MCF 10A (cell line): Measurements from ENCODE around the gene DERL3. TPM values are rescaled to one million over a fixed set of nuclear protein-coding genes. Genes with fewer than 3 reads are reported as not detected.

Experiments
- Bru-seq: library from RNA; stranded (reverse); fragments of 400-500 nt; gene quantifications from one replicate; lab custom pipeline; 2021; lab: Mats Ljungman, UMichigan
- BruChase-seq, 2 experiments: library from RNA; stranded (reverse); fragments of 400-500 nt; gene quantifications; one replicate each; lab custom pipeline; 2021; lab: Mats Ljungman, UMichigan
- BruUV-seq: library from RNA; stranded (reverse); fragments of 400-500 nt; replicated peaks from 2 replicates; lab custom pipeline; 2021; lab: Mats Ljungman, UMichigan
- CTCF ChIA-PET: fragments of 300-600 bp; sonication (Branson Sonifier 250); formaldehyde crosslinking; extraction: SDS; loops from one replicate; lab custom pipeline; 2021; ENCODE audit warnings: antibody characterized with exemption, inconsistent platforms; lab: Yijun Ruan, JAX
- POLR2A ChIA-PET: fragments of 300-600, 350-650 bp; sonication (Branson Sonifier 250); formaldehyde crosslinking; extraction: SDS; loops from one replicate; lab custom pipeline; 2020; ENCODE audit warnings: antibody characterized with exemption, inconsistent platforms; lab: Yijun Ruan, JAX
- DNase-seq: peaks from one replicate; pipeline ENCODE4 v3.0.0-alpha.2; 2018; ENCODE audit not compliant: unreplicated experiment
- H3K27ac Mint-ChIP-seq: one replicate; pipeline ENCODE4 v1.8.0; 2022; ENCODE audit warnings: mild to moderate bottlenecking, low read depth, mixed read lengths; ENCODE audit not compliant: unreplicated experiment
- H3K27me3 Mint-ChIP-seq: one replicate; pipeline ENCODE4 v1.8.0; 2022; ENCODE audit warnings: mixed read lengths; ENCODE audit not compliant: insufficient read depth, unreplicated experiment
- H3K36me3 Mint-ChIP-seq: one replicate; pipeline ENCODE4 v1.8.0; 2022; ENCODE audit warnings: mild to moderate bottlenecking, moderate library complexity, mixed read lengths; ENCODE audit not compliant: insufficient read depth, unreplicated experiment
- H3K4me1 Mint-ChIP-seq: one replicate; pipeline ENCODE4 v1.8.0; 2022; ENCODE audit warnings: mixed read lengths; ENCODE audit not compliant: insufficient read depth, unreplicated experiment
- H3K4me3 Mint-ChIP-seq: one replicate; pipeline ENCODE4 v1.8.0; 2022; ENCODE audit warnings: mild to moderate bottlenecking, moderate library complexity, mixed read lengths; ENCODE audit not compliant: unreplicated experiment
- H3K9me3 Mint-ChIP-seq: one replicate; pipeline ENCODE4 v1.8.0; 2022; ENCODE audit warnings: mixed read lengths; ENCODE audit not compliant: unreplicated experiment
- CTCF ChIP-seq: fragments of 200-600 bp; IDR thresholded peaks from one replicate; pipeline ENCODE4 v1.8.0; 2022; ENCODE audit warnings: antibody characterized with exemption, mild to moderate bottlenecking; ENCODE audit not compliant: unreplicated experiment
- intact Hi-C: fragments of 100-400 bp; cut with micrococcal nuclease; formaldehyde crosslinking; loops from 2 replicates; pipeline ENCODE4 v1.14.1; 2022
- long read RNA-seq: library from polyadenylated mRNA; stranded (forward); transcript quantifications from one replicate; pipeline ENCODE4 v2.0.0, GENCODE V29; 2022
- total RNA-seq: library from RNA; stranded (reverse); gene quantifications from 2 replicates; pipeline ENCODE4 v1.2.3, GENCODE V29; 2022

Gene DERL3
- total RNA-seq: not detected in 2 replicates
- Bru-seq, nascent RNA: not detected
- not detected for BruChase-seq, experiment 1, labeled RNA remaining after a 6-hour chase
- not detected for BruChase-seq, experiment 2, labeled RNA remaining after a 2-hour chase
- long read RNA-seq: 0 reads

DNA sequence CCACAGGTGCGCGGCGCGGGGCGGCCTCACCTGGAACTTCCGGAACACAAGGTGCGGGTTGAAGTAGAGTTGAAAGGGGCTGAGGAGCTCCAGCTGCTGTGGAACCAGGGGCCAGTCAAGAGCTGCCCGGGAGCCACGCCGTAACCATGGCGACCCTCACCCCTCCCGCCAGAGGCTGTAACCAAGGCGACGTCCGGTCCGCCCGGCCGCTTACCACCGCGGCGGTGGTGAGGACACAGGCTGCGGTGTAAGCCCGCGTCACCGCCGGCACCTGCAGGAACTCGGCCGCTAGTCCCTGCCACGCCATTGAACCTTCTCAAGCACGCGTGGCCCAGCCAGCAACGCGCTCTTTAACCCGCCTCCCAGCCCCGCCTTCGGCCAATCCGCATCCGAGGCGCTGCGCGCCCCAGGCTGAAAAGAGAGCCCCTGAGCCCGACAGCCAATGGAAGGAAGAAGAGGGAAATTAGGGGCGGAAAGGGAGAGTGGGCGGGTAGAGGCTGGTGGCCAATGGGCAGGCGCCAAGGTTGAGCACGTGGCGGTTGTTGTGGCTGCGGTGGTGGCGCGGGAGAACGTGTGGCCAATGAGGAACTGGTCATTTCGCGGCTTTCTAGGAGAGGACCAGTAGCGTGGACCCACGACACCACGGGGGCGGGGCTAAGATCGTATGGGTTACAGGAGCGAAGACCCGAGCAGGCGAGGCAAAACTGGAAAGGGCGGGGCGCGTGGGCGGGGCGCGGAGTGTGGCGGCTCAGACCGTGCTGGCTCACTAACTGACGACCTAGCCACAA is at the start of gene DERL3:
DERL3 (minus strand) TSS at position 326 of the 788 bp plus-strand sequence; CDS start at position 307, 19 bp downstream.
- ChIA-PET POLR2A (no interaction called here), CTCF (no interaction called here)
- Mint-ChIP-seq H3K9me3 (no peaks in the 10 kb centered on the region), H3K4me3 (no peak within 1 kb of the TSS), H3K36me3 (peaks cover 33% of the 10 kb centered on the region), H3K27me3 (no peaks in the 10 kb centered on the region), H3K4me1 (peaks cover 5% of the 10 kb centered on the region), H3K27ac (peak within 1 kb of the TSS; percentile 57)
- TF ChIP-seq CTCF: no peak
- DNase-seq: peak; percentile 30
- intact Hi-C loops: no loop called here
- no TSS peak for BruUV-seq

GRCh38 chr22:23884140-23884539 is 45.3 kb upstream of the DERL3 start:
- ChIA-PET POLR2A (no interaction called here), CTCF (interaction anchor here (2.3 kb wide), 1 partner anchor 10 kb away, joined by 11 read pairs; the partner anchor contains the start of gene MIF)
- TF ChIP-seq CTCF: no peak
- intact Hi-C loops: no loop called here
- Mint-ChIP-seq H3K4me1 (peaks cover 5% of the 10 kb centered on the region), H3K9me3 (no peaks in the 10 kb centered on the region), H3K36me3 (peaks cover 7% of the 10 kb centered on the region), H3K27me3 (no peaks in the 10 kb centered on the region), H3K4me3 (no peak overlapping the region), H3K27ac (no peak overlapping the region)
- DNase-seq: no peak
- BruUV-seq: no TSS peak

DNA sequence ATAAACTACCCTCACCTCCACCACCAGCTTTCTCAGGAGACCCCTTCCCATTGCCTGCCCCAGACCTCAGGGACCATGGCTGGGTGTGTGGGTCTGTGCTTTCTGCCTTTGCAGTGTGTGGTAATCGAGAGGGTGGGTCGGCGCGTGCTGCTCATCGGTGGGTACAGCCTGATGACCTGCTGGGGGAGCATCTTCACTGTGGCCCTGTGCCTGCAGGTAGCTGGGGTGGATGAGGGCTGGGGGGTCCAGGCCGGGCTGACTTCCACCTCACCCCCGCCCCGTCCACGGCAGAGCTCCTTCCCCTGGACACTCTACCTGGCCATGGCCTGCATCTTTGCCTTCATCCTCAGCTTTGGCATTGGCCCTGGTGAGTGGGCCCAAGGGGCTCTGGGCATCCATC is 44.9 kb upstream of the DERL3 start:
- BruUV-seq: no TSS peak
- Mint-ChIP-seq H3K27ac (no peak overlapping the region), H3K36me3 (peaks cover 8% of the 10 kb centered on the region), H3K4me1 (peaks cover 5% of the 10 kb centered on the region), H3K4me3 (no peak overlapping the region), H3K9me3 (no peaks in the 10 kb centered on the region), H3K27me3 (no peaks in the 10 kb centered on the region)
- no peak for TF ChIP-seq CTCF
- ChIA-PET CTCF (interaction anchor here (2.3 kb wide), 1 partner anchor 10 kb away, joined by 11 read pairs; the partner anchor contains the start of gene MIF), POLR2A (no interaction called here)
- intact Hi-C loops: no loop called here
- no peak for DNase-seq

- POLR2A ChIA-PET: no interaction called here
- no peak overlapping the region for H3K4me3 Mint-ChIP-seq
- CTCF ChIA-PET: no interaction called here
- no TSS peak for BruUV-seq
- intact Hi-C loops: no loop called here
- H3K4me1 Mint-ChIP-seq: no peaks in the 10 kb centered on the region
- no peak for TF ChIP-seq CTCF
- H3K27me3 Mint-ChIP-seq: no peaks in the 10 kb centered on the region
- no peak for DNase-seq
- H3K27ac Mint-ChIP-seq: no peak overlapping the region
- peaks cover 15% of the 10 kb centered on the region for H3K36me3 Mint-ChIP-seq
- no peaks in the 10 kb centered on the region for H3K9me3 Mint-ChIP-seq
Observed at GRCh38 chr22:23882370-23882769, 43.6 kb upstream of the DERL3 start.
